ENCODE results near the gene SCFD2.

GRCh38 chr4:53354012-53354722, 11.7 kb downstream of the SCFD2 start:
- TF ChIP-seq CTCF (IDR thresholded peaks at IDR 0.05) (no peak), EP300 (IDR thresholded peaks at IDR 0.05) (no peak)
